Myocyte (in vitro differentiated cells): ENCODE measurements around the gene NPAS3. TPM values are rescaled to one million over a fixed set of nuclear protein-coding genes. Genes with fewer than 3 reads are reported as not detected.

Experiments
- DNase-seq: peaks from one replicate; pipeline ENCODE4 v3.0.0-alpha.2; 2012; ENCODE audit warnings: low read depth
- total RNA-seq: library from RNA; depleted of rRNA; stranded (reverse); fragments of >200 nt; gene quantifications from 2 replicates; pipeline ENCODE4 v1.2.3, GENCODE V29; 2014

Gene NPAS3
- total RNA-seq, 1 donor from 2014 or later = 0.19 TPM

GRCh38 chr14:33465846-33466700 is 527.4 kb downstream of the NPAS3 start:
- DNase-seq = no peak

DNA sequence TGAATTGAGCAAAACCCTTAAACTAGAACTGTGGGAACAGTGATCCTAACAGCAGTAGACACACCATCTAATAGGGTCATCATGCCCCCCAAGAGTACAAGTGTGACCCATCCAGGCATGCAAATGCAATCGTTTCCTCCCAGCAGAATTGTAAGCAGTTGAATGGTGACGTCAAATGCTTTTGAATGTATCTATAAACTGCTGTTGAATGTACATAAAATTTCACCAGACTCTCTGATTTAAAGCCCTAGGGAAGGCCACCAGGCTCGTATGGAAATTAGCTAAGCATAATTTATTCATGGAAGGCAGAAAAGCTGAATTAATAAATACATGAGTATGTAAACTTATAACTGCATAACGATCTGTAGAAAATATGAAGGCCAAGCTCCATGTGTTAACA is 529.3 kb downstream of the NPAS3 start:
- no peak for DNase-seq

GRCh38 chr14:33469898-33470297 is 531.2 kb downstream of the NPAS3 start:
- DNase-seq = no peak

DNA sequence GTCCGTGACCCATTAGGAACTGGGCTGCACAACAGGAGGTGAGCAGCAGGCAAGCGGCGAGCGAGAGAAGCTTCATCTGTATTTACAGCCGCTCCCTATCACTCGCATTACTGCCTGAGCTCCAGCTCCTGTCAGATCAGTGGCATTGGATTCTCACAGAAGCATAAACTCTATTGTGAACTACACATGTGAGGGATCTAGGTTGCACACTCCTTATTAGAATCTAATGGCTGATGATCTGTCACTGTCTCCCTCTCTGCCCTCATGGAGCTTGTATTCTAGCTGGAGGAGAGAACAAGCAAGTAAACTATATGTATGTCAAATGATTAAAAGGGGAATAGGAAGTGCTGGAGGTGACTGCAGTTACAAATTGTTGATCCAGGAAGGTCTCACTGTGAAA is 533.1 kb downstream of the NPAS3 start:
- no peak for DNase-seq

GRCh38 chr14:33475623-33476022 is 536.9 kb downstream of the NPAS3 start:
- DNase-seq = peak; percentile 48

DNA sequence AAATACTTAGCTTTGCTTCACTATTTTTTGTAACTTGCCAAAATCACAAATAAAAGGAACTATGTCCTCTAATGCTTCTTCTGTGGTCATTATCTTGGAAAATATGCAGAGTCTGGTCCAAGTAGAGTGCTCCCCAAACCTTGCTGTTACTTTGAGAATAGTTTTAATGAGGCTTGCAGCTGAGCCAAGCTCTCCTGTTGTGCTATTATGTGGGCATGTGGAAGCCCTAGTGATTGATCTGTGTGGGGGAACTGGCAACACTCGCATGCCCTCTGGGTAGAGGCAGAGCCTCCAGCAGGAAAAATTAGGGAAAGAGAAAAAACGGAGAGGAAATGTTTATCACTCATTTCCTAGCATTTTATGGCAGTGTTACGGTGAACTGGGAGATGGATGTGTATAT is 539.1 kb downstream of the NPAS3 start:
- no peak for DNase-seq

DNA sequence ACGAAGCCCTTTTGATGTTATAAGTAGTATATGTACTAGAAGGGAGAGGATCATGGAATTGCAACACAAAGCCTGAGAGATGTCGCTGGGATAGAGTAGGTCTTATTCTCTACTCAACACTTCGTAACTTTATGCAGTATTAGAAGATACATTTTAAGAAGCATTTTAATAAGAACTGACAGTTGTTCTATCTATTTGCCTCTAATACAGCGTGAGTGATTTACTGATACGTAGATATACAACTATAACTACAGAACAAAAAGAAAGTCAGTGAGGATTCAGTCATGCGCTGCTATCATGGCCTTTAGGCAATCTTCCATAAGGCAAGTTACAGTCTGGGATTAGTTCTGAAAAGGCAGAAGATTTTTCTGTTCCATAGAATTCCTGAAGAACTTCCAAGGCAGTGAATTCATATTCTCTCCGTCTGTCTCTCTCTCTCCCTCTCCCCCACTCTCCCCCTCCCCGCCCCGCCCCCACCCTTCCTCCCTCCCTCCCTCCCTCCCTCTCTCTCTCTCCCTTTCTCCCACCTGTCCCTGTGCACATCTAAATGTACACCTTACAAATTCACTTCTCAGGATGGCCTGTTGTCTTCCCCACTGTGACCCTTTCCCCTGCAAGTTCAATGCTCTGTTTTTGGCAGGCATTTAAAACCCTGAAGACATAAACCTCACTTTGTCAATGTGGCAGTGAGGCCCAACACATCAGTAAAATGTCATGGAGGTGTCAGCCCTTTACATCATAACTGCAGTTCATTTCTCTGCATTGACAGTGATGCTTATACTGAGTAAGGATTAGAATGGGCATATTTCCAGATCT is 541.6 kb downstream of the NPAS3 start:
- DNase-seq = no peak

DNA sequence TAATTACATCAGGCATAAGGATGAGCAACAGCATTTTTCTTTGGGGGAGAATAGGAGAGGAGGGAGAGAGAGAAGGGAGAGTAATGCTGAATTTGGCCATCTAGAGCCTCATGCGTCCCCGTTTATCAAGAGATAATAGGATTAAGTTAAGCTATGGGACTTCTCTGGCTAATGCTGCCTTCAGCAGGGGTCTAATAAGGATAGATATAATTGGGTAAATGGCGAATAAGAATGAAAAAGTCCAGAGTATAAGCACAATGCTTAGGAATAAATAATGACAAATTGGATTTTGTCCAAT is 542.2 kb downstream of the NPAS3 start:
- no peak for DNase-seq

GRCh38 chr14:33483110-33483509 is 544.4 kb downstream of the NPAS3 start:
- no peak for DNase-seq

DNA sequence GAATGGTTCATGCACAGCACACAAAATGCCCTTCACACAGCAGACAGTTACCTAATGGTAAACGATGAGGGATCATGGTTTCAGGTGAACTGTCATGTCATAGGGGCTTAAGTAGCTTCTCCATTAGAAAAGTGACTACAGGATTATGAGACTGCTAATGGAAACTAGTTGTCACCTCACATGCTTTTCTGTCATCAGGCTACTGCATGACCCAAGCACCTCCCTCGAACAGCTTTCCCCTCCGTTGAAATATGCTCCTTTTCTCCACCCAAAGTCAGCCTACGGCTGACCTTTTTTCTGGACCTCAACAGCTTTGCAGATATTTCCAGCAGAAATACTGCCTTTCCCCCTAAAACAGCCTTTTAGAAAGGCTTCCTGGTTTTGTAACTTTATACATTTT is 544.9 kb downstream of the NPAS3 start:
- no peak for DNase-seq

- no peak for DNase-seq
These were observed 545.6 kb downstream of the NPAS3 start for GRCh38 chr14:33484264-33484663.

DNA sequence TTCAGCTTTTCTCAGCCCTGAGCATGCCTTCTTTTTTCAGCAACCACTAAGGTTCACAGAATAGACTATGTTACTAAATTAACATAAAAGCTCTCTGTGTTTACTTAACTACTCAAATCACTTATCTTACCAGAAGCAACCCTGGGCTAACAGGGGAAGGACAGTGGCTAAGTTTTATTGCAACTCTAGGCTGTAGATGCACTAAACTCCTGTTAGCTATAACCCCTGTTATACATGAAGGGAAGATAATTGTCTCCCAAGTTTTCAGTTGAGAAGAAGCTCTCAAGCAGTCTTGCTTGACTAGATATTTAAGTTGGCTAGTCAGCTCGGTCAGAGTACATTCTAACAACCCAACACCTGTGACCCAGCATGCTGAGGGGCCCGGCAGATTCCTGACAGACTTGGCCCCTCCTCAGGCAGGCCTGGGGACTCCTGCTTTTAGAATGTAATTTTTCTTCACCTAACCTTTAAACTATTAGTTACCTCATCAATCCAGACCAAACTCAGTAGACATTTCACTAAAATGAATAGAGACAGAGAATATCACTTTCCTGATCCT is 547.7 kb downstream of the NPAS3 start:
- DNase-seq = no peak

DNA sequence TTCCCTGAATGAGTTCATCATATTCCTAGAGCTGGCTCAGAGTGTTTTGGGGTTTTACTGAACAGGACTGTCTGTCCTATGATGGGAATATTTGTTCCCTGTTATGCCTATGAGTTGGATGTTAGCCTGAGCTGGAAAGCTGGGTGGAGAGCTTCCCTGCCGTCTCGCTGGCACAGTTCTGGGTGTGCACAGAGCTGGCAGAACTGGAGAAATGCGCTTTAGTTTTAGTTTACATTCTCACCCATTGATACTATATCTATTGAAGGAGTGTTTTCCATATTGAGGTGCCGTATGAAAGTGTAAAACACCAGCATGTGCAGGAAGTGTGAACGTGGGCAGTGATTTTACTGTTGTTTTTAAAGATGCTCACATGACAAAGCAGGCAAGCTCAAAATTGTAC is 549.9 kb downstream of the NPAS3 start:
- DNase-seq = no peak

- DNase-seq = no peak
These were observed 551.9 kb downstream of the NPAS3 start for GRCh38 chr14:33490555-33490954.

DNA sequence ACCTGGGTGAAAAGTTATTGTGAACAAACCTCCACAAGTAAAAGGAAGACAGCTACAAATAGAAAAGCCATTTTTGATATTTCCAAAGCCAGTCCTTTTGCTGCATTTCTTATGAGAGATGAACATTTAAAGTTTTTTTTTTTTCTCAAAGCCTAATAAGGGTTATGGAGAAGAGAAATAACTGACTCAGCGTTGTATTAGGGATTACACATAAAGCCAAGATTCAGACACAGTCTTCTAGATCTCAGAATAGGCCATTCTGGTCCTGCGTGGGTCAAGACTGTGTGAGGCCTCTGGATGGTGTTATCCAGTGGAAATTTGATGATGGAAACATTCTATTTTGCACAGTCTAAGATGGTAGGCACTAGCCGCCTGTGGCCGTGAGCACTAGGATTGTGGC is 552.4 kb downstream of the NPAS3 start:
- no peak for DNase-seq

- no peak for DNase-seq
These were observed 553.8 kb downstream of the NPAS3 start for GRCh38 chr14:33492491-33492890.

DNA sequence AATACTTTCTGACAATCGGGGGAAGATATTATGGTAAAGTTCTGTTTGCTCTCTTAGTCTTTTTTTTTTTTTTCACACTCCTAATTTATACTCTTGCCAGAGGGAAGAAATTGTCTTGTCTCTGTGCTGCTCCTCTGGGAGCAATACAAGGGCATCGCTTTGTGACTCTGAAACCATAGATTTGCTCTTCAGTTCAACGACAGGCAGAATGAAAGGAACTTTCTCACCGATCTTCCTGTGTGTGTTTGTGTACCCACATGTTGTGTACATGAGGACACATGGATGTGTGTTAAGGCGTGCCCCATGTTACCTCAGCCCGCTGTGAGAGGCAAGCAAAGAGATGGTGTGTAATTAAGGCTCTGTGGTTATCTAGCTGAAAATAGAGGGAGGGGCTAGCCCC is 554.6 kb downstream of the NPAS3 start:
- no peak for DNase-seq

DNA sequence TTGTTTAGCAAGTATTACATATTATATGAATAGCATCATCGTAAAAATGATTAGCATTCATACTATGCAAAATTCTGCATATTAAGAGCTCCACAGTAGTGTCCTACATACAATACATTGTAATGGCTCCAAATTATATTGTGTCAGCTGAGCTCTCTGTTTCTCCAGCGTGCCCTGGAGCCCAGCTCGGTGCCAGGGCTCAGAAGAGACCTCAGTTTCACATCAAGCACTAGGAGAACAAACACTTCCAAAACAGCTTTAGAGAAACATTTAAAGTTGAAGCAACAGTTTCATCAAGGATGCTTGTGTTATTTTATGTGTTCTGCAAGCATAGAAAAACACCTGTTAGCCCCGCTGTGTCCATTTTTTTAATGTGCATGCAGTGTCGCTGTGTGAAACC is 555.3 kb downstream of the NPAS3 start:
- no peak for DNase-seq

DNA sequence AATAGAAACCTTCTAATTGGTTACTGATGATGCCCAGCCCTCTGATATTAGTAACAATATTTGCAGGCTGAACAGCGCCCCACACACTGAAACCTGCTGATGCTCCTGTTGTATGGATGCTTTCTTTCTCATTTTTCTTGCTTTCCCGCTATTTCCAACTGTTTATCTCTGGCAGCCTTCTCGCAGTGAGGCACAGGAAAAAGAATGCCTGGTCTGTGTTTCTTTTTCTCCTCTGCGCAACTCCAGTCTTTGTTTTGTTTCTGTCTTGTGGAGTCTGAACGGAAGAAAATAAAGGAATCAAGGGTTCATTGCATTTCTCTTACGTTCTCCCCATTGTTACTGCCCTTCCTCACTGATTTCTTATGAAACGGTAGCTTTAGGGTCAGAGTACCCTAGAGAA is 561.0 kb downstream of the NPAS3 start:
- no peak for DNase-seq

DNA sequence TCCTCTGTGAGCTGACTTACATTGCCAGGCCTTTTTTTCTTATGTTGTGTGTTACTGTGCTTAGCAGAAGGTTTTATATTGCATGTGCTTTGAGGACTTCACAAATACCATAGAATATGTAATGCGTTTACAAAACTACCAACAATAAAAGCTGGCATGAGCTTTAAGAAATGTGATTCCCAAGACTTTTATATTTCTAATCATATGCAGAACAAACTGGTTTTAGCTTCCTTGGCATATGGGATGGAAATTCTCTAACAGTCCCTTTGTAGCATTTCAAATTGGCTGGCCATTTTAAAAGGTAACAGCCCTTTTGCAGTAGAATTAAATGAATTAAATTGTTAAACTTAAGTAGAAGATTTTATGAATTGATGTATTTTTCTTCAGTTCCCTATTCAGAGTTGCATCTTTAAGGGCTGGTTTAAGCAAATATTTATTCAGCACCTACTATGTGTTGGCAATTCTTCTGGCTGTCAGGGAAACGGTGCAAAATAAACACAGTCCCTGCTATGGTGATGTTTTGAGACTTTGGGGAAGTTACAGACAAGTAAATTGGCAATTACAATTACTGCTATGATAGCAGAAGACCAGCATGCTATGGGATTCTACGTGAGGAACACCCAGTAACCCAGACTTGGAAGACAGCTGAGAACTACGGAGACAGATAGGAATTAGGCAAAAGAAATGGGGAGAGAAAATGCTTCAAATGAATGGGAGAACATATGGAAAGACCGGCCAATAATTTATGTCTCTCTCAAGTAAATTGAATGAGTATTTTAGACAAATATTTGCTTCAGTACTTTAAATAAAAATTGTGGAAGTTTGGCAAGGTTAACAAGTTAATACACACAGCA is 565.8 kb downstream of the NPAS3 start:
- no peak for DNase-seq

DNA sequence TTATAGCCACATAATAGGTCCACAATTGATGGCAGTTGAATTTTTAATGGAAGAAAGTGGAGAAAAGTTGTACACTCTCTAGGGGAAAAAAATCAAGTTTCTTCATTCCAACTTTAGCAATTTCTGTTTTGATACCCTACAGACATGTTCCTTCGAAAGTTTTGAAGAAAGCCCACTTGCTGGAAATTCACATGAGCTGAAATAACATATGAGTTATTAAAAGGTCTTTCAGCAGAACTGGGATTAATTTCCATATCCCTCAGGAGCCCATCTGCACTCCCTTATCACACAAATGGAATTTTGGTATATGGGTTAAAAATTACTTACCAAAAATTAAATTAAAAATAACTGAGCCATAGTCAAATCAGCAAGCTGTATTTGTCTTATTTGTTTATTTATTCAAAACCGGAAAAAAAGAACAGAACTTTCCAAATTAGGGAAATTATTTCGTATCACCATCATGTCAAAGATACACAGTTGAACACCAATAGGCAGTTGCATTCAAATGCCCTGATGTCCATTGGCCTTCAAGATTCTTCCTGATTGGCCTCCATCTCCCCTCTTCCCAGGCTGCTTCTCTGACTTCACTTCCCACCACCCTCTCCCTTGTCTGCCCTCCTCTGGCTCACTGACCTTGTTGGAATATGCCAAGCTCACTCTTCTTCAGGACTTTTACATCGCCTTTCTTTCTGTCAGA is 566.7 kb downstream of the NPAS3 start:
- DNase-seq = no peak
